ENCODE measurements around the gene YTHDC2.

The YTHDC2 gene

DNA sequence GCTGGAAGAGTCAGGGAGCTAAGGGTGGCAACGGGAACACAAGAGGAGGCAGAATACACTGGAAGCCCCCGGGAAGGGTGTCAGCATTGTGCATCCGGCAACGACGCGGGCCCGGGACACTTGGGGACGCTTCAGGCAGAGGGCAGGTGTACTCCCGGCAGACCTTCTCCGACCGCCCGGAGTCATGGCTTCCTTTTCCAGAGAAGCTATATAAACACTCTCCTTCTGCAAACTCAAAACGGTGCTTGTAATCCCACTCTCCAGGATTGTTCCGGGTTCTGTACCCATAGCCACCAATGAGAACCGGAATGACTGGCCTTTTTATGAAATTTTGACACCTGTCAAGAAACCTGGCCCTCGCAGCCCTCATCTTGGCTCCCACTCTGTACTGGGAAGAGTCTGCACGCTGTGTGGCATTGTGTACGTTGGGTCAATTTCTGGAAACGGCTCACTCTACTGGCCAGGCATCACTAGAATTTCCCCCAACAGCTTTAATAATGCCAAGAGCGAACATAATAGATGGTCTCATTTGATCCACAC is 24.8 kb upstream of the YTHDC2 start:
- H3K4me3 ChIP-seq (ENCODE audit: low read length): peak overlapping the region; percentile 45; the same call in 1 of the 2 replicates
- no peaks in the 10 kb centered on the region for H3K9me3 ChIP-seq (replicated peaks; ENCODE audit: insufficient read depth, low read length)
- H3F3A ChIP-seq (ENCODE audit: insufficient read depth, low read length): peaks cover 5% of the 10 kb centered on the region
- no peaks in the 10 kb centered on the region for H3K27me3 ChIP-seq (replicated peaks; ENCODE audit: insufficient read depth, low read length)
- H2AFZ ChIP-seq (ENCODE audit: low read length): peak overlapping the region; percentile 39; the same call in 1 of the 2 replicates
- H3K27ac ChIP-seq (ENCODE audit: low read length): no peak overlapping the region
- TF ChIP-seq EZH2 (optimal IDR thresholded peaks at IDR 0.05; ENCODE audit: low read depth, low read length): no peak
- TF ChIP-seq, protein P1, sequence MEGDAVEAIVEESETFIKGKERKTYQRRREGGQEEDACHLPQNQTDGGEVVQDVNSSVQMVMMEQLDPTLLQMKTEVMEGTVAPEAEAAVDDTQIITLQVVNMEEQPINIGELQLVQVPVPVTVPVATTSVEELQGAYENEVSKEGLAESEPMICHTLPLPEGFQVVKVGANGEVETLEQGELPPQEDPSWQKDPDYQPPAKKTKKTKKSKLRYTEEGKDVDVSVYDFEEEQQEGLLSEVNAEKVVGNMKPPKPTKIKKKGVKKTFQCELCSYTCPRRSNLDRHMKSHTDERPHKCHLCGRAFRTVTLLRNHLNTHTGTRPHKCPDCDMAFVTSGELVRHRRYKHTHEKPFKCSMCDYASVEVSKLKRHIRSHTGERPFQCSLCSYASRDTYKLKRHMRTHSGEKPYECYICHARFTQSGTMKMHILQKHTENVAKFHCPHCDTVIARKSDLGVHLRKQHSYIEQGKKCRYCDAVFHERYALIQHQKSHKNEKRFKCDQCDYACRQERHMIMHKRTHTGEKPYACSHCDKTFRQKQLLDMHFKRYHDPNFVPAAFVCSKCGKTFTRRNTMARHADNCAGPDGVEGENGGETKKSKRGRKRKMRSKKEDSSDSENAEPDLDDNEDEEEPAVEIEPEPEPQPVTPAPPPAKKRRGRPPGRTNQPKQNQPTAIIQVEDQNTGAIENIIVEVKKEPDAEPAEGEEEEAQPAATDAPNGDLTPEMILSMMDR (IDR thresholded peaks at IDR 0.05; ENCODE audit: low read length): no peak
- TF ChIP-seq EZH2phosphoT487 (IDR thresholded peaks at IDR 0.05; ENCODE audit: low read length): no peak
- H3K4me2 ChIP-seq (ENCODE audit: low read depth, low read length): peak overlapping the region; percentile 63
- no peaks in the 10 kb centered on the region for H3K9me2 ChIP-seq (replicated peaks; ENCODE audit: insufficient read depth, low read length)
- no peak overlapping the region for H3K9ac ChIP-seq (ENCODE audit: low read length)
- H3K36me3 ChIP-seq (replicated peaks; ENCODE audit: insufficient read depth, low read length): no peaks in the 10 kb centered on the region
- no peaks in the 10 kb centered on the region for H4K20me1 ChIP-seq (ENCODE audit: insufficient read depth, low read length)
- H3K4me1 ChIP-seq (ENCODE audit: low read length): peaks cover 11% of the 10 kb centered on the region
- no peak for DNase-seq
- H3K79me2 ChIP-seq (ENCODE audit: low read length): no peaks in the 10 kb centered on the region

- H4K20me1 ChIP-seq (ENCODE audit: insufficient read depth, low read length): no peaks in the 10 kb centered on the region
- H3K27ac ChIP-seq (ENCODE audit: low read length): no peak overlapping the region
- no peak overlapping the region for H3K4me3 ChIP-seq (ENCODE audit: low read length)
- TF ChIP-seq EZH2phosphoT487 (IDR thresholded peaks at IDR 0.05; ENCODE audit: low read length): no peak
- TF ChIP-seq, protein P1 (IDR thresholded peaks at IDR 0.05; ENCODE audit: low read length): no peak
- no peak for TF ChIP-seq EZH2 (optimal IDR thresholded peaks at IDR 0.05; ENCODE audit: low read depth, low read length)
- no peaks in the 10 kb centered on the region for H3K27me3 ChIP-seq (replicated peaks; ENCODE audit: insufficient read depth, low read length)
- no peaks in the 10 kb centered on the region for H3K79me2 ChIP-seq (ENCODE audit: low read length)
- H2AFZ ChIP-seq (ENCODE audit: low read length): no peak overlapping the region
- H3K9me2 ChIP-seq (replicated peaks; ENCODE audit: insufficient read depth, low read length): no peaks in the 10 kb centered on the region
- peaks cover 11% of the 10 kb centered on the region for H3K4me1 ChIP-seq (ENCODE audit: low read length)
- peaks cover 5% of the 10 kb centered on the region for H3F3A ChIP-seq (ENCODE audit: insufficient read depth, low read length)
- no peak overlapping the region for H3K9ac ChIP-seq (ENCODE audit: low read length)
- H3K4me2 ChIP-seq (ENCODE audit: low read depth, low read length): peak overlapping the region; percentile 63
- DNase-seq: peak; percentile 46
- no peaks in the 10 kb centered on the region for H3K9me3 ChIP-seq (replicated peaks; ENCODE audit: insufficient read depth, low read length)
- H3K36me3 ChIP-seq (replicated peaks; ENCODE audit: insufficient read depth, low read length): no peaks in the 10 kb centered on the region
Measured at GRCh38 chr5:113489299-113489698, 24.2 kb upstream of the YTHDC2 start.

- Histone ChIP-seq H3K27ac (ENCODE audit: low read length) (no peak overlapping the region), H3K9me2 (replicated peaks; ENCODE audit: insufficient read depth, low read length) (no peaks in the 10 kb centered on the region), H3K79me2 (ENCODE audit: low read length) (no peaks in the 10 kb centered on the region), H3K36me3 (replicated peaks; ENCODE audit: insufficient read depth, low read length) (no peaks in the 10 kb centered on the region), H3F3A (ENCODE audit: insufficient read depth, low read length) (peaks cover 5% of the 10 kb centered on the region), H3K4me2 (ENCODE audit: low read depth, low read length) (no peak overlapping the region), H2AFZ (ENCODE audit: low read length) (no peak overlapping the region), H3K27me3 (replicated peaks; ENCODE audit: insufficient read depth, low read length) (no peaks in the 10 kb centered on the region), H3K4me3 (ENCODE audit: low read length) (no peak overlapping the region), H3K9me3 (replicated peaks; ENCODE audit: insufficient read depth, low read length) (no peaks in the 10 kb centered on the region), H3K9ac (ENCODE audit: low read length) (no peak overlapping the region), H4K20me1 (ENCODE audit: insufficient read depth, low read length) (no peaks in the 10 kb centered on the region), H3K4me1 (ENCODE audit: low read length) (peaks cover 11% of the 10 kb centered on the region)
- DNase-seq: no peak
- TF ChIP-seq, protein P1 (IDR thresholded peaks at IDR 0.05; ENCODE audit: low read length): no peak
- TF ChIP-seq EZH2 (optimal IDR thresholded peaks at IDR 0.05; ENCODE audit: low read depth, low read length) (no peak), EZH2phosphoT487 (IDR thresholded peaks at IDR 0.05; ENCODE audit: low read length) (no peak)
Measured at GRCh38 chr5:113490317-113490716, 23.2 kb upstream of the YTHDC2 start.
